ENCODE results near the gene REPS1.
A peak's percentile ranks its signal among the peaks of the same experiment; 100 is the strongest.

REPS1 gene

DNA sequence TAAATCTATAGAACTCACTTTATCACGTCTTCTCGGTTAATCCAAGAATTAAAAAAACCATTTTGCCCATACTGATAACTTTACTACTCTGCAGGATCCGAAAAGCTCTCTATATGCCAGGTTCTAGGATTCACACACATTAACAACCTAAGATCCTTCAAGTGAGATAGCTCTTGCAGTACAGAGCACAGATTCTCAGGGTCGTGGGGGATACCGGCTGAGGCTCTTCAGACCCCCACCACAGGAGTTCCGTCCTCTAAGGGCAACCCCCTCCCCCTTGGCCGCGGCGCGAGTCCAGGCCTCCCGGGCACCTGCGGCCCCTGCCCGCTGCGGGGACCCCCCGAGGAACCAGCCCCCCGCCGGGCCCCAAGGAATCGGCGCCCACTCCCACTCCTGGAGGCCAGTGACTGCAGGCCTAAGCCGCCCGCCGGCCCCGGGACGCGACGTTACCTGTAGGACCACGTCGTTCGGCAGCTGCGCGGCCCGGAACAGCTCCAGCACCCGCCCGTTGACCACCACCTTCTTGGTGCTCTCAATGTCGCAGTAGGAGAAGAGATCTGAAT is 892 bp downstream of the REPS1 start:
- H3K4me2 ChIP-seq (ENCODE audit: low read length), result peak overlapping the region; percentile 90
- H4K8ac ChIP-seq (ENCODE audit: low read depth, low read length), result peak overlapping the region; percentile 80
- H3K14ac ChIP-seq (ENCODE audit: low read length), result peak overlapping the region; percentile 90
- H4K12ac ChIP-seq (ENCODE audit: low read depth, low read length), result peak overlapping the region; percentile 60
- H2AFZ ChIP-seq (ENCODE audit: insufficient read depth, low read length, poor library complexity), result peak overlapping the region; percentile 48
- peak overlapping the region; percentile 85 for H3K18ac ChIP-seq (ENCODE audit: low read length)
- H3K27ac ChIP-seq (ENCODE audit: low read depth, low read length), result no peak overlapping the region
- H3K4ac ChIP-seq (ENCODE audit: low read depth, low read length), result peak overlapping the region; percentile 47
- no CpG with 5 or more reads among the region's 35 CpGs for WGBS (ENCODE audit: extremely low coverage, insufficient coverage, insufficient read length)
- H2AK5ac ChIP-seq (ENCODE audit: low read length), result peak overlapping the region; percentile 71
- peaks cover 9% of the 10 kb centered on the region for H3K79me1 ChIP-seq (ENCODE audit: low read length)
- H3K36me3 ChIP-seq (ENCODE audit: control insufficient read depth in 1 of 2, insufficient read depth in 2 of 2, low read length in 2 of 2), result no peaks in the 10 kb centered on the region
- H3K9me3 ChIP-seq (ENCODE audit: insufficient read depth, low read depth, low read length), result no peaks in the 10 kb centered on the region
- H3K4me1 ChIP-seq (ENCODE audit: control insufficient read depth in 1 of 2, insufficient read depth in 2 of 2, low read length in 2 of 2), result peaks cover 4% of the 10 kb centered on the region in 2 experiments
- no peaks in the 10 kb centered on the region for H3K27me3 ChIP-seq (ENCODE audit: insufficient read depth, low read length)
- peak overlapping the region; percentile 2 for H2BK5ac ChIP-seq (ENCODE audit: low read depth, low read length, poor library complexity)
- no peak overlapping the region for H2BK120ac ChIP-seq (ENCODE audit: insufficient read depth, low read length, poor library complexity)
- H3K9ac ChIP-seq (ENCODE audit: low read length), result peak overlapping the region; percentile 80
- H3K23ac ChIP-seq (ENCODE audit: low read length), result no peak overlapping the region
- peaks cover 14% of the 10 kb centered on the region for H3K79me2 ChIP-seq (ENCODE audit: control insufficient read depth, insufficient read depth, low read length, poor library complexity)
- H3K4me3 ChIP-seq (ENCODE audit: low read depth, low read length), result peak overlapping the region; percentile 93
- no peak overlapping the region for H2BK12ac ChIP-seq (ENCODE audit: low read length)
- H4K91ac ChIP-seq (ENCODE audit: low read depth, low read length), result peak overlapping the region; percentile 79
- DNase-seq, result no peak

DNA sequence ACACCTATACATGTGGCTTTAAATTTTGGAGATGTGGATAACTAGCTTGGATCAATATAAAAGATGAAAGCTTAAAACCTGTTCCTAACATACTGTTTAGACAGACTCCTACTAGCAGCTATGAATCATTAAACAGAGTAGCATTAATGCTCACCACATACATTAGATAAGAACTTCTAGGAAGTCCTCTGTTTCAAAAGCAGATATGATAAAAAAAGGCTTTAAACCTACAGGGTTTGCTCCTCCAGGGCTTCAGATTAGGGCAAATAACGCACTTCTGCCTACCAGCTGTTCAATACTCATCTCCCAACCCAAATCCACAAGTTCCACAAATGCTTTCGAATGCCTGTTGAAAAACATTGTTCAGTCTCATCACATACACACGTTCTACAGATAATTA is 1.5 kb downstream of the REPS1 start:
- Histone ChIP-seq H3K79me2 (ENCODE audit: control insufficient read depth, insufficient read depth, low read length, poor library complexity) (peaks cover 15% of the 10 kb centered on the region), H3K9ac (ENCODE audit: low read length) (peak overlapping the region; percentile 77), H3K4me3 (ENCODE audit: low read depth, low read length) (no peak overlapping the region), H3K9me3 (ENCODE audit: insufficient read depth, low read depth, low read length) (no peaks in the 10 kb centered on the region), H2AK5ac (ENCODE audit: low read length) (no peak overlapping the region), H3K4ac (ENCODE audit: low read depth, low read length) (peak overlapping the region; percentile 76), H3K79me1 (ENCODE audit: low read length) (peaks cover 9% of the 10 kb centered on the region), H3K4me1 (ENCODE audit: control insufficient read depth in 1 of 2, insufficient read depth in 2 of 2, low read length in 2 of 2) (peaks cover 4% of the 10 kb centered on the region in 2 experiments), H4K91ac (ENCODE audit: low read depth, low read length) (no peak overlapping the region), H2AFZ (ENCODE audit: insufficient read depth, low read length, poor library complexity) (no peak overlapping the region), H3K36me3 (ENCODE audit: control insufficient read depth in 1 of 2, insufficient read depth in 2 of 2, low read length in 2 of 2) (no peaks in the 10 kb centered on the region), H4K8ac (ENCODE audit: low read depth, low read length) (no peak overlapping the region), H2BK5ac (ENCODE audit: low read depth, low read length, poor library complexity) (no peak overlapping the region), H3K27me3 (ENCODE audit: insufficient read depth, low read length) (no peaks in the 10 kb centered on the region), H2BK12ac (ENCODE audit: low read length) (no peak overlapping the region), H3K14ac (ENCODE audit: low read length) (no peak overlapping the region), H3K23ac (ENCODE audit: low read length) (peak overlapping the region; percentile 91), H3K27ac (ENCODE audit: low read depth, low read length) (no peak overlapping the region), H3K18ac (ENCODE audit: low read length) (no peak overlapping the region), H4K12ac (ENCODE audit: low read depth, low read length) (no peak overlapping the region), H3K4me2 (ENCODE audit: low read length) (peak overlapping the region; percentile 92), H2BK120ac (ENCODE audit: insufficient read depth, low read length, poor library complexity) (no peak overlapping the region)
- WGBS (ENCODE audit: extremely low coverage, insufficient coverage, insufficient read length), result no CpG with 5 or more reads among the region's 3 CpGs
- peak; percentile 44 to 82 for DNase-seq

DNA sequence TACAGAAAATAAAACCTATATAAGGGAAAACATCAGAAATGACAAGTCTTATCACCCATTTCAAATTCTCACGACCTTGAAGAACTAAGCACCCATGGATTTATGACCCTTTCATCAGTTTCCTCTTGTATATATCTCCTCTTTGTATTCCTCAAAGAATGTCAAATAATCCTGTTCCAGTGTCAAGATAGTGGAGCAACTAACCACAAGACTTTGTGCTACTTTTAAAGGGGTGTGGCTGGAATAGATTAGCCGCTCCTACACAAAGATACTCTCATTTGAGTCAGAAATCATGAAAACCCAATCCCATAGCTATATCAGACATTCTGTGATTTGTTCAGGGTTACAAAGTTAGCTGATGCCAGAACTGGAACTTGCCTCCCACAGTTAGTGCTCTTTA is 6.6 kb downstream of the REPS1 start:
- no peak overlapping the region for H4K91ac ChIP-seq (ENCODE audit: low read depth, low read length)

DNA sequence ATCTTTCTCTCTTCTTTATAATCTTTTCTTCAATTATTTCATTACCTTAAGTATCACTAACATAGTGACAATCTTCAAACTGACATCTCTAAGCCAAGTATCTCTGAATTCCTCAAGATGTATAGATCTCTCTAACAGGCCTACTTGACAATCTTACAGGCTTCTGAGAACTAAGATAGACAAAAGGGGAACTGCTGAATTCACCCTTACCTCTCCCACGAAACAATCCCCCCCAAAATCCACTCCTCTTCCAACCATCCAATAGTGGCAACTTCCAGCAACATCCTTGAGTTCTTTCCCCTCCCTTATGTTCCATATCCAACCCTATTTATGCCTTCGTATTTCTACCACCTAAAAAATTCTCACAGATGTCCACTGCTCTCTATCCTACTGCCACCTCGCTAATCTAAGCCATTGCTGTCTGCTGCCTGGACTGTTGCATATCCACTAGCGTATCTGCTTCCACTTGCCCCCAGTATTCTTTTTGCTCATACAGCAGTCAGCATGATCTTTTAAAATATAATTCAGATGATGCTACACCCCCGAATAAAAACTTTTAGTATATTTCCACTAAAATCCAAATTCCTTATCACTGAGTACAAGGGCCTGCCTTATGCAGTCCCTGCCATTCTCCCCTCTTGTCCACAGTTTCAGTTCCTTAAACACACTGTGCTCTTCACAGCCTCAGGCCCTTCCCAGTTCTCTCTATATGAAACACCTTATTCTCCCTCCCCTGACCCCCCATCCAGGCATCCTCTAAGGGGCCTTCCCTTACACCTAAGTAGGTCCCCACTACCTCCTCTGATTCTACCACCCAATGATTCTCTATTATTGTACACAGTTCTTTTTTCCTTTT is 8.0 kb downstream of the REPS1 start:
- Histone ChIP-seq H2BK12ac (ENCODE audit: low read length) (no peak overlapping the region), H4K12ac (ENCODE audit: low read depth, low read length) (no peak overlapping the region), H4K8ac (ENCODE audit: low read depth, low read length) (no peak overlapping the region), H3K79me2 (ENCODE audit: control insufficient read depth, insufficient read depth, low read length, poor library complexity) (peaks cover 6% of the 10 kb centered on the region), H3K4me3 (ENCODE audit: low read depth, low read length) (no peak overlapping the region), H3K27ac (ENCODE audit: low read depth, low read length) (no peak overlapping the region), H2BK5ac (ENCODE audit: low read depth, low read length, poor library complexity) (no peak overlapping the region), H2AFZ (ENCODE audit: insufficient read depth, low read length, poor library complexity) (no peak overlapping the region), H3K4me2 (ENCODE audit: low read length) (no peak overlapping the region), H3K36me3 (ENCODE audit: control insufficient read depth in 1 of 2, insufficient read depth in 2 of 2, low read length in 2 of 2) (no peaks in the 10 kb centered on the region), H2AK5ac (ENCODE audit: low read length) (no peak overlapping the region), H2BK120ac (ENCODE audit: insufficient read depth, low read length, poor library complexity) (no peak overlapping the region), H4K91ac (ENCODE audit: low read depth, low read length) (no peak overlapping the region), H3K23ac (ENCODE audit: low read length) (no peak overlapping the region), H3K9ac (ENCODE audit: low read length) (no peak overlapping the region), H3K27me3 (ENCODE audit: insufficient read depth, low read length) (no peaks in the 10 kb centered on the region), H3K9me3 (ENCODE audit: insufficient read depth, low read depth, low read length) (no peaks in the 10 kb centered on the region), H3K4me1 (ENCODE audit: control insufficient read depth in 1 of 2, insufficient read depth in 2 of 2, low read length in 2 of 2) (peaks cover 0 to 4% of the 10 kb centered on the region in 2 experiments), H3K18ac (ENCODE audit: low read length) (no peak overlapping the region), H3K79me1 (ENCODE audit: low read length) (no peaks in the 10 kb centered on the region), H3K14ac (ENCODE audit: low read length) (no peak overlapping the region), H3K4ac (ENCODE audit: low read depth, low read length) (peak overlapping the region; percentile 88)
- no CpG with 5 or more reads among the region's 5 CpGs for WGBS (ENCODE audit: extremely low coverage, insufficient coverage, insufficient read length)
- DNase-seq, result no peak

More for the DNA sequence above, 6.6 kb downstream of the REPS1 start:
- no peak overlapping the region for H4K12ac ChIP-seq (ENCODE audit: low read depth, low read length)
- H2BK120ac ChIP-seq (ENCODE audit: insufficient read depth, low read length, poor library complexity), result no peak overlapping the region
- no peak overlapping the region for H2BK12ac ChIP-seq (ENCODE audit: low read length)
- peaks cover 6% of the 10 kb centered on the region for H3K79me2 ChIP-seq (ENCODE audit: control insufficient read depth, insufficient read depth, low read length, poor library complexity)
- H4K8ac ChIP-seq (ENCODE audit: low read depth, low read length), result no peak overlapping the region
- no peak overlapping the region for H3K18ac ChIP-seq (ENCODE audit: low read length)
- DNase-seq, result no peak
- no peak overlapping the region for H2AK5ac ChIP-seq (ENCODE audit: low read length)
- no peak overlapping the region for H3K4me3 ChIP-seq (ENCODE audit: low read depth, low read length)
- no peak overlapping the region for H2AFZ ChIP-seq (ENCODE audit: insufficient read depth, low read length, poor library complexity)
- no peak overlapping the region for H3K4me2 ChIP-seq (ENCODE audit: low read length)
- peak overlapping the region; percentile 91 for H3K4ac ChIP-seq (ENCODE audit: low read depth, low read length)
- H3K27ac ChIP-seq (ENCODE audit: low read depth, low read length), result no peak overlapping the region
- no peak overlapping the region for H3K14ac ChIP-seq (ENCODE audit: low read length)
- no CpG with 5 or more reads among the region's 2 CpGs for WGBS (ENCODE audit: extremely low coverage, insufficient coverage, insufficient read length)
- H3K27me3 ChIP-seq (ENCODE audit: insufficient read depth, low read length), result no peaks in the 10 kb centered on the region
- H3K9me3 ChIP-seq (ENCODE audit: insufficient read depth, low read depth, low read length), result no peaks in the 10 kb centered on the region
- no peaks in the 10 kb centered on the region for H3K79me1 ChIP-seq (ENCODE audit: low read length)
- H3K9ac ChIP-seq (ENCODE audit: low read length), result no peak overlapping the region
- no peaks in the 10 kb centered on the region for H3K36me3 ChIP-seq (ENCODE audit: control insufficient read depth in 1 of 2, insufficient read depth in 2 of 2, low read length in 2 of 2)
- H3K23ac ChIP-seq (ENCODE audit: low read length), result no peak overlapping the region
- no peak overlapping the region for H2BK5ac ChIP-seq (ENCODE audit: low read depth, low read length, poor library complexity)
- peaks cover 3 to 4% of the 10 kb centered on the region in 2 experiments for H3K4me1 ChIP-seq (ENCODE audit: control insufficient read depth in 1 of 2, insufficient read depth in 2 of 2, low read length in 2 of 2)

All from trophoblast cell (in vitro differentiated cells and primary cell).